HG03565 (cell line): ENCODE results near the gene NCOA1.

Source experiments
- ATAC-seq: cut with Tn5 transposase; IDR thresholded peaks from one replicate; pipeline ENCODE4 v1.9.1; 2021; ENCODE audit warnings: mild to moderate bottlenecking, moderate library complexity; ENCODE audit not compliant: unreplicated experiment

The NCOA1 gene

DNA sequence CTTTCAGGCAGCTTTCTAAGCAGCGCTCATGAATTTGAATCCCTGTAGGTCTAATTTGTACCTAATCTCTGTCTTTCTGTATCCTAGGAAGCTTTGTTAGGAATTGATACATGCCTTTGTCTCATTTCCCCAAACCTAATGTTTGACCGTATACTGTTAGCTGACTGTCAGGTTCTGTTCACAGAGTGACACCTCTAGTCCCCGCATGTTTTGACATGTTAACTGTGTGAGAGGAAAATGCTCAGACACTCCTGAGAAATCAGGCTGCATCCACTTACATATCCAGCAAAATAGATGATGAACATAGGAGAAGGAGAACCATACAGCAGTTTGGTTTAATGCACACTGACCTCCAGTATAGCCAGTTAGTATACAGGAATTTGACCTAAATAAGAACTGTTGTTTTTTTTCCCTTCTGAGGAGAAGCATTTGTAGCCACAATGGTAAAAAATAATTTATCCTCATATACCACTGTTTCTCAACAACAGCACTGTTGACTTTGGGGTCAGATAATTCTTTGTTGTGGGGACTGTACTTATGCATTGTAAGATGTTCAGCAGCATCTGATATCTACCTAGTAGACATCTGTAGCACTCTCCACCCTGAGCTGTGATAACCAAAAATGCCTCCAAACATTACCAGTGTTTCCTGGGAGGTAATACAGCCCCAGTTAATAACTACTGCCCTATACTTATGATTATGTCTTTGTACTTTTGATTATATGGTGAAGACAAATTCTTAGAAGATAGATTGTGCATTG is 130.9 kb downstream of the NCOA1 start:
- no peak for ATAC-seq

DNA sequence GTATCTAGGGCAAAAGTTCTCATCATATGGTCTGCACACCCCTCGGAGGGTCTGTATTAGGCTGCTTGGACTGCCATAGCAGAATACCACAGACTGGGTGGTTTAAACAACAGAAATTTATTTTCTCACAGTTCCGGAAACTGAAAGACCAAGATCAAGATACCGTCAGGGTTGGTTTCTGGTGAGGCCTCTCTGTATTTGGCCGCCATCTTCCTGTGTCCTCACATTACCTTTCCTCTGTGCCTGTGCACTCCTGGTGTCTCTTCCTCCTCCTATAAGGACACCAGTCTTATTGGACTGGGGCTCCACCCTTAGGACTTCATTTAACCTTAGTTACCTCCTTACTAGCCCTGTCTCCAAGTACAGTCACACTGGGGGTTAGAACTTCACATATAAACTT is 132.5 kb downstream of the NCOA1 start:
- ATAC-seq, result no peak

DNA sequence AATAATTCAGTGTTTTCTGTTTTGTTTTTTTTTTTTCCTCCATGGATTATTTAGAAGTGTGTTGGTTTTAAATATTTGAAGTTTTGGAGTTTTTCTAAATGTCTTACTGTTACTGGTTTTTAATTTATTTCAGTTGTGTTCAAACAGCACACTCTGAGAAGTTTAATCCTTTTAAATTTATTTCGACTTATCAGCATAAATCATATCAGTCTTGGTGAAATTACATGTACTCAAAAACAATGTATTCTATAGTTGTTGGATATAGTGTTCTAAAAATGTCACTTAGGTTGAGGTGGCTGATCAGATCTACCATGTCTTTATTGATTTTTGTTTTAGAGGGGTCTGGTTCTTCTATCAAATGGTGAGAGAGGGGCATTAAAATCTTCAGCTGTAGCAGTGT is 134.7 kb downstream of the NCOA1 start:
- no peak for ATAC-seq

DNA sequence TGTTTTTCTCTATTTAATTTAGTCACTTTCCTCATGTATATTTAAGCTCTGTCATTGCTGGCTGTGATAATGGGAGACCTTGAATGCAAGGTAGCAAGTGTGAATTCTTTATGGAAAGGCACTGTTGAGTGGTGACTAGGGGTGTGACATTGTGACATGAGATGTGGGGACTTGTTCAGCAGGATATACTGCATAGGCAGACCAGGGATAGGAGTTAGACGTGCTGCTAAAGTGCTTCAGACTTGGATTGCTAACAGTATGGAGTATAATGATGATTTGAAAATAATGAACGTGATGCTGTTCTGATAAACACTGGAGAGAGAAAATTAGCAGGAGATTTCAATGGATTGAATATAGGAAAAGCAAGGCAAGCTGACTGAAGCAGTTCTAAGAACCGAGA is 135.1 kb downstream of the NCOA1 start:
- no peak for ATAC-seq

DNA sequence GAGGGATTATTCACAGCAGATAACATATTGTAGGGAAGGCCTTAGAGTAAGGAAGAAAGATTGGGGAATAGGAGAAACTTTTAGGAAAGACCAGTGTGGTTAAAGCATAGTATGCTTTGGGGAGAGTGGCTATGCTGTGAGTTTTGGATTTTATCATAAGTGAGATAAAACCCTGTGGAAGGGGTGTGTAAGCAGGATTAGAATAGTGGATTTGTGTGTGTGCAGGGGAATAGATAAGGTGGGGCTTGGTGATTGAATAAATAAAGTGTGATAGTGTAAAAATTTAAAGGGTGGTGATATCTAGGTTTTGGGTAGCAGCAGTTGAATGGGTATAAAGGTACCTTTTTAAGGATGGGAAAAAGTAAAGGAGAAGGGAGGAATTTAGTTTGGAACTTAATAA is 137.7 kb downstream of the NCOA1 start:
- no peak for ATAC-seq

DNA sequence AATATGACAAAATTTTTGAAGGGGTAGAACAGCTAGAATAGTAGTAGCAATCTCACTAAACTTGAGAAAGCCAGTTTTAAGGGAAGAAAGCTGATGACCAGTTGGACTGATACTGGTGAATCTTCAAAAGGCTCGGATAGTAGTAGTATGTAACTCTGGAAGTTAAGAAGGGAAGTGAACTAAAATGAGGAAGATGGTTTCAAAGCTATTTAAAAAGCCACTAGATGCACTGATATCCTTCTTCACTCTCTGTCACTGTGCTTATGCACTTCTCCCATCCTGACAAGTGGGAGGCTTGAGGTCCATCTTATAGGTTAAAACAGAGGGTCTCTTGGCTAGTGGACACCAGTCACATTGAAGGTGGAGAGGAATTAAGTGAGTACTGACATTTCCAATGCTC is 141.1 kb downstream of the NCOA1 start:
- no peak for ATAC-seq

DNA sequence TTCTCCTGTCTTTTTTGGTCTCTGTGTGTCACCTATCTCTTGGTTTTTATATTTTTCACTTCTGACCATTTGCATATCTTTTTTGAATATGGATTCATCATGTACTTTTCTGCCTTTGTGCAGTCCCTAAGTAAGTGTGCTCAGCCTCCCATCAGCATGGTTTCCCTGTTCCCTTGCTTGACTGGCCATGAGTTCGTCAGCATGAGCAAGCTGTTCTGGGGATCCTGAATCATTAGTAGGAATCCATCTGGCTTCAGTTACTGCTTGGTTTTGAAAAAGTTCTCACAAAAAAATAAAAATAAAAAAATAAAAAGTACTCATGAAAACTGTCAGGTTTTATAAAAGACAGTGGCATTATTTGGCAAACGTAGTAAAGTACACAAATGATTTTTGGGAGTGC is 144.1 kb downstream of the NCOA1 start:
- no peak for ATAC-seq

DNA sequence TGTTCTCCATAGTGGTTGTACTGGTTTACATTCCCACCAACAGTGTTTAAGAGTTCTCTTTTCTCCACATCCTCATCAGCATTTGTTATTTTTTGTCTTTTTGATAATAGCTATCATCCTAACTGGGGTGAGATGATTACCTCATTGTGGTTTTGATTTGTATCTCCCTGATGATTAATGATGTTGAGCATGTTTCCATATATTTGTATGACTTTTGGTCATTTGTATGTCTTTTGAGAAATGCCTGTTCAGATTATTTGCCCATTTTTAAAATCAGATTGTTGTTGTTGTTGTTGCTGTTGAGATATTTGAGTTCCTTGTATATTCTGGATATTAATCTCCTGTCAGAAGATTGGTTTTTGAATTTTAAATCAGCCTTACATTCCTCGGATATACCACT is 147.5 kb downstream of the NCOA1 start:
- ATAC-seq, result no peak

DNA sequence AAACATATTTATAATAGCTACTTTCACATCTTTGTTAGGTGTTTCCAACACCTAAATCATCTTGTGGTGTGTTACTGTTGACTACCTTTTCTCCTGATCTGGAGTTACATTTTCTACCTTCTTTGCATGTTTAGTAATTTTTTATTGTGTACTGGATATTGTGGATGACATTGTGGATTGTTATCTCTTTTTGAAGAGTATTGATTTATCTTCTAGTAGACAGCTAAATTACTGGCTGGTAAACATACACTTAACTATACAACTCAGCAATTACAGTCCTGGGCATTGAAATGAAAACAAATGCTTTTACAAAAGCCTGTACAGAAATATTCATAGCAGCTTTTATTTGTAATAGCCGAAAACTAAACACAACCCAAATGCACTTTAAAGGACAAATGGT is 151.3 kb downstream of the NCOA1 start:
- no peak for ATAC-seq

DNA sequence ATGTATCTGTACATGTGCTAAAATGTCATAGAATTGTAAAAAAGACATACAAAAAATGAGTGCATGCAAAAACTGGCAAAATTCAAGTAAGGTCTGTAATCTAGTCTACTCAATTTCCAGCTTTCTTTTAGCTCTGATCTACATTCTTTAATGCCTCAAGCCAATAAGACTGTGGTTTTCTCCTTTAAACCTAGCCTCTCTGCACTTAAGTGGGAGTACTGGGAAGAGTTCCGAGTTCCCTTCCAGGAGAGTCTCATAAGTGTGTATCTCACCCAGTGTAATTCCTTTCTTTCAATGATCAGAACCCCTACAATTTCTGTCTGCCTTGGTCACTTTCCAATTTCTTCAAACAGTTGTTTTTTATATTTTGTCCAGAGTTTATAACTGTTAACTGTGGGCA is 152.0 kb downstream of the NCOA1 start:
- no peak for ATAC-seq

DNA sequence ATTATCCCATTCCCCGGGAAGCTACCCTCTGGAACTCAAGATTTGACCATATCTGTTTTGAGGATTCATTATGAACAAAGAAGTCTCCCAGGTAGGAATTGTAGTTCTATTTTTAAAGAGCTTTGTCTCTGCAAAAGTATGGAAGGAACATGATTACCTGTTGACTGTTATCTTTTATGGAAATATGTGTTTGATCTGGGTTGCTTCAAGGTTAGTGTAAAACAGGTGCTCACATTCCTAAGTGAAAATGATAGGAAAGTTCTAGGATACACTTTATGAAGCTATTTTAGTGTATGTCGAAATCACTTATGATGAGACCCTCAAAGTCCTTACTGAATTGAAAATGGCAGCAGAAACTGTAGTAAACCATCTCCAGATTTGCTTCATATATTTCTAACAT is 153.0 kb downstream of the NCOA1 start:
- ATAC-seq, result no peak

DNA sequence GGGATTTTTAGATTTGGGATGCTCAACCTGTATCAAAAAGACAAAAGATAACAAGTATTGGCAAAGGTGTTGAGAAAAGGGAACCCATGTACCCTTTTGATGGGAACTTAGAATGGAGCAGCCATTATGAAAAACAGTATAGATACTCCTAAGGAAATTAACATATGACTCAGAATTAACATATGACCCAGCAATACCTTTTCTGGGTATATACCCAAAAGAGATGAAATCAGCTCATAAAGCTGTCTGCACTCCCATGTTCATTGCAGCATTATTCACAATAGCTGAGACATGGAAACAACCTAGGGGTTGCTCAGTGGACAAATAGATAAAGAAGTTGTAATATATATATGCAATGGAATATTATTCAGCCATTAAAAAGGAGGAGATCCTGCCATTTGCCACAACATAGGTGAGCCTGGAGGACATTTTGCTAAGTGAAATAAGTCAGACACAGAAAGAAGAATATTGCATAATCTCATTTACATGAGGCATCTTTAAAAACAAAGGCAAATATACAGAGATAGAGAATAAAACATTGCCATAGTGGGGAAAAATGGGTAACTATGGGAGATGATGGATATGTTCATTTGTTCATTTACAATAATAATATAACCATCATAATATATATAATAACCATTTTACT is 160.1 kb downstream of the NCOA1 start:
- ATAC-seq, result no peak

DNA sequence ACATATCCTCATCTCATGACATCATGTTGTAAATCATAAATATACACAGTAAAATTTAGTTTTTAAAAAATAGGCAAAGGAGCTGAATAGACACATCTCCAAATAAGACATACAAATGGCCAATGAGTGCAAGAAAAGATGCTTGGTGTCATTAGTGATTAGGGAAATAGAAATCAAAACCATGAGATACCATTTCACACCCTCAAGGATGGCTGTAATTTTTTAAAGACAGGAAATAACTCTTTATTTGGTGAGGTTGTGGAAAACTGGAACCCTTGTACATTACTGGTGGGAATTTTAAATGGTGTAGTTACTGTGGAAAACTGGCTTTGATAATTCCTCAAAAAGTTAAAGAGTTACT is 160.6 kb downstream of the NCOA1 start:
- no peak for ATAC-seq

DNA sequence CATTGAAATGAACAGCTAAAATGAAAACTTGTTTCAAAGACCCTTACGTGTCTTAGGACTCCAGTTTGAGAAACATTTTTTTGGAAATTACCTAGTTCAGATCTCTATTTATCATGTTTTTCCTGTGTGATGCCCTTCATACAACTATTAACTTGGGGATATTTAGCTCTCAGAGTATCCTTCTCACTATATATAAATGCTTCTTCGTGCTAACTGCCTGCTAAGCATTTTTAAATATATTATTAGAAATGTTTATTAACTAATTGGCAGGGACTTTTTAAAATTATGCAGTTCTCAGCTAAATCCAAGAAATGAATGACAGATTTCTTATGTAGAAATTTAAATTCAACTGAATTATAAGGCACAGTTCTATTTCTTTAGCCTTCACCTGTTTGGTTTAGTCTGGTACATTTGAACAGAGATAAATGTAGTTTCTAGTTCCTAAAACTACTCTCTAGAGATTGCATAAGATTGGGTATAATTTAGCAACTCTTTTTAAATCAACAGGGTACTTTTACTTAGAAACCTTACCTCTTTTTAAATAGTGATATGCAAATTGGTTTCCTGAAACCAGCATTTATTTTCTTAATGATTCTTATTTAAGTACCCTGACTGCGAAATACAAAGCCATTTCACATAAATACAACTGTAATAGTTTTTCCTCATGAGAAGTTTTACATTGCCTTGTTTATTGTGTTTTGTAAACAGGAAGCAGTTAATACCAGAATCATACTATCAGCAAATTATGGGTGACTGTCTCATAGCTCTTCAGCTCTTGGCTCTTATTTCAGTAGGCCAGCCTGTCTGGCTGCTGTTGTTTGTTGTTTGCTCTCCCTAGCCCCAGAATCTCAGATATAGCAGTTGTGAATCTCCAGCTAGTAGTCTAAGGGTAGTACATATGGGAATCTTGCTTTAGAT is 161.5 kb downstream of the NCOA1 start:
- ATAC-seq, result no peak

DNA sequence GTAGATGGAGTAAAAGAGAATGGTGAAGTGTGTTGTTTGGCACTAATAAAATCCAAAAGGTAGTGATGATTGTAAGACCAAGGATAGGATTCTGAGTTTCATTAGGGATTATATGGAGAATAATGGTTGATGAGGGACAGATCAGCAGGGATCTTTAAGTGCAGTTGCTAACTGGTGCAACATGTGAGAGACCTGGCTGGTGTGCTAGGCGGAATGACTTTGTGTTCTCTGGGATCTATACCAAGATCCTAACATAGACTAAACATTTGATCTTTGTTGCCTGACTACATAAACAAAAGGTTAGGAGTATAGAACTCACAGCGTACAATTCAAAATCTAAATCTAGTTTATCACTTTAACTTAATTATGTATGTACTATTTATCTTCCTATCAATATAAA is 166.8 kb downstream of the NCOA1 start:
- no peak for ATAC-seq

DNA sequence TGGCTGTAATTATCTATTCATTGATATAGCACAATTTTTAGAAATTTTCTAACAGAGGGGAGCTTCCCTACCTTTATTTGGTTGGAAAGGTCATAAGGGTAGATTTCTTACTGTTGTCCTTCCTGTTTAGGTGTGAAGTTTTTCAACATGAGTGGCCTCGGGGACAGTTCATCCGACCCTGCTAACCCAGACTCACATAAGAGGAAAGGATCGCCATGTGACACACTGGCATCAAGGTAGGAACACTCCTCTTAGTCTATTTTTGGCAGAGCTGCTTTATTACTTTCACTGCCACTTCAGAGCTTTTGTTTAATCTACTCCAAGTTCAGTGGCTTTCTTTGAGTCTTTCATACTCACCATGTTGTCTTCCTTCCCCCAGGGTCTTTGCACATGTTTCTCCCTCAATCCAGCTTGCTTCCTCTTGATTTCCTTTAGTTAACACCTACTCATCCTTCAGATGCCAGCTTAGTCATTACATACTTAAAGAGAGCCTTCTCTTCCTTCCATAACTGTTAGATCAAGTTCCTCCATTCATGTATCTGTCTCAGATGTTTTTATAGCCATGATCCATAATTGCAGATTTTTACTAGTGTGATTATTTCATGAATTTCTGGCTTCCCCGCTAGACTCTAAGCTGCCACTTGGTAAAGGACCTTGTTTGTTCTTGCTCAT is 167.6 kb downstream of the NCOA1 start:
- ATAC-seq, result no peak

DNA sequence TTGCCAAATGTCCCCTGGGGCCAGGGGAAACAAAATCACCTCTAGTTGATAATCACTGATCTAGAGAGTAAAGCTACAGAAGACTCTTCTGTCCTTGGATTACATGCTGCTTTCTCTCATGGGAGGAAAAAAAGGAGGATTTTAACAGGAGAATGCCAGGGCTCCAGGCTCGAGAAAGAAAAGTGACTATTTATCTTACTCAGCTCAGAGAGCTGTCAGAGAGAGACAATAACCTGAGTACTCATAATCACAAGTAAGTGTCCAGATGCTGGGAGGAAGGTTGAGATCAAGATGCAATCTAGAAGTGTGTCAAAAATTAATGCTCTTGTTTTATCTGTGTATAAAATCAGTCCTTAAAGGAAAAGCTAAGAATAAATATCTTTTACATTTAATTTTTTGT is 168.8 kb downstream of the NCOA1 start:
- ATAC-seq, result no peak

DNA sequence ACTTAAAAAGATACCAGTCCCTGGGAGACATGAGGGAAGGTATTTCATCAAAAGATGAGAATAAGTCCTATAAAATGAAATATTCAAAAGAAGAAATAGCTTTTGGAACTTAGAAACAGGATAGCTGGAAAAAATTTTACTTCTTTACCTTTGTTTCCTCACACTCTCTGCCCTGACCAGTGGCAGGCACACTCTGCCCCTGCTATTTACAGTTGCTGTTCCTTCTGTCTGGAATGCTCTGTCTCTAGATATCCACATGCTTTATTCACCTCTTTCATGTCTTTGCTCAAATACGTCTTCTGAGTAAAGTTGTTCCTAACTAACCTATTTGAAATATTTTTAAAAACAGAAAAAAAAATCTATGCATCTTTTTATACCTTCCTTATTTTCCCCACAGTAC is 176.5 kb downstream of the NCOA1 start:
- ATAC-seq, result no peak

DNA sequence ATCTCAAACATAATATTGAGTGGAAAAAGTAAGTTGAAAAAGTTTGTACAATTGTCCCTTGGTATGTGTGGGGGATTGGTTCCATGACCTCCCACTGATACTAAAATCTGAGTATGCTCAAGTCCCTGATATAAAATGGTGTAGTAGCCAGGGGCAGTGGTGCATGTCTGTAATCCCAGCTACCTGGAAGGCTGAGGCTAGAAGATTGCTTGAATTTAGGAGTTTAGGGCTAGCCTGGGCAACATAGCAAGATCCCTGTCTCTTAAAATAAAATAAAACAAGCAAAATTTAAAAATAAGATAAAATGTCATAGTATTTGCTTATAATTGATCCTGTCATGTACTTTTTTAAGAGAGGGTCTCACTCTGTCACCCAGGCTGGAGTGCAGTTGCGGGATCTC is 180.2 kb downstream of the NCOA1 start:
- ATAC-seq, result no peak

DNA sequence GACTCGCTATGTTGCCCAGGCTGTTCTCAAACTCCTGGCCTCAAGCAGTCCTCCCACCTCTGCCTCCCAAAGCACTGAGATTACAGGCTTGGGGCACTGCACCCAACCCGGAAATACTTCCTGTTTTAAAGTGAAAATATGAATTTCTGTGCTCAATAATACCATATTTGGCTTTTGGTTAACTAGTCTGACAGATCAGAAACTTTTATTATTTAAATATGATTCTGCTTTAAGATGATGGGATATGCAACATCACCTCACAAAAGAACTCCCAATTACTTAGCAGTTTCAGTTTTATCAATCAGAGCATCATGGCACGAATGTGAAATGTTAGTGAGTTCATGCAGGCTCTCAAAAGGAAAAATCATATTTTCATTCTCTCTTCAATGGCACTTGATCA is 181.5 kb downstream of the NCOA1 start:
- ATAC-seq, result no peak

DNA sequence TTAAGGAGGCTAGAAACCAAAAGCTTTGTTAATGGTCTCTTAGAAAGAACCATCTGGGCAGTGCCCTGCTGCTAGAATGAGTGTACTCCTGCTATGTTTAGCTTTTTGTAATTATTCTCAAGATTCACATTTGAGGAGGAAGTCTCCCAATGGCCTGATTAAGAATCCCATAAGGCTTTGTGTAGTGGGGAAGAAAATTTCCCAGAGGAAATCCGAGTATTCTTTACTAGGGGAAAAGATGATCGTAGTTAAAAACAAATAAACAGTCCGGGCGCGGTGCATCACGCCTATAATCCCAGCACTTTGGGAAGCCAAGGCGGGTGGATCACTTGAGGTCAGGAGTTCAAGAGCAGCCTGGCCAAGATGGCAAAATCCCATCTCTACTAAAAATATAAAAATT is 184.3 kb downstream of the NCOA1 start:
- no peak for ATAC-seq
